Measurements from ENCODE around the gene BRD7. TPM values are rescaled to one million over a fixed set of nuclear protein-coding genes. Genes with fewer than 3 reads are reported as not detected.
A peak's percentile ranks its signal among the peaks of the same experiment; 100 is the strongest.

BRD7 gene
- total RNA-seq, 1 donor from 2014 or later: 79.5 TPM

DNA sequence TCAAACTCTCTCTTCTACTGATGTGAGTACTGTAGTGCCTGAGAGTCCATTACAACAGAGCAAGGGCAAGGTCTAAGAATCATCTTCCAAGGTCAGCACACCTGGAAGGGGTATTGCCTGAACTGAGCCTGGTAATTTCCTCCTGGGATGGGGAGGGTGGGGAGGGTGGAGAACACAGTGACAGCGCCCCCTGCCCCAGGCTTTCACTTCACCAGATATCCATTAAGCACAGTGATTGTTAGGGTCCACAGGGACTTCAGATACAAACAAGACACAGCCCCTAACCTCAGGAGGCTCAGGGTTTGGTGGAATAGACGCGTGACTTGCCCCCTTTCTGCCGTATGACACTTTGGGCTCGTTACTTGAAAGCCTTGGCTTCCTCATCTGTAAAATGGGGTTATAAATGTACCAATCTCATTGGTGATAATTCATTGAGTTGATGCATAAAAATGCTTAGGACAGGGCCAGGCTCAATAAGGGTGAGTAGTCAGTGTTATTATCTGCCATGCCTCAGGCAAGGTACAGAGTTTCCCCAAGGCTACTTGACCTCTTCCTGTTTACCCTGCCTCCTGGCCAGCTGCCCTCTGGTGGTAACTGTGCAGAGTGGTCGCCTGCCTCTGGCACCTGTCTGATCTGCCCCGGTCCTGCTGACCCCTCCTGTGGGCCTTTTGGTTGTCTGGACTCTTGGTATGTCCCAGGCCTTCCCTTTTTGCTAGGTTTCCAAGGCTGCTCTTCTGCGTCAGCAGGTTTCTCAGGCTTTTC, 13.1 kb upstream of the BRD7 start:
- Mint-ChIP-seq H3K4me3 (ENCODE audit: low read depth) (no peak overlapping the region), H3K4me1 (ENCODE audit: low read depth) (no peaks in the 10 kb centered on the region), H3K27me3 (ENCODE audit: low read depth) (peaks cover 5% of the 10 kb centered on the region), H3K36me3 (ENCODE audit: low read depth) (no peaks in the 10 kb centered on the region), H3K9me3 (no peaks in the 10 kb centered on the region), H3K27ac (no peak overlapping the region)
- intact Hi-C loops (cut with micrococcal nuclease): no loop called here
- no peak for DNase-seq (ENCODE audit: low spot score)

DNA sequence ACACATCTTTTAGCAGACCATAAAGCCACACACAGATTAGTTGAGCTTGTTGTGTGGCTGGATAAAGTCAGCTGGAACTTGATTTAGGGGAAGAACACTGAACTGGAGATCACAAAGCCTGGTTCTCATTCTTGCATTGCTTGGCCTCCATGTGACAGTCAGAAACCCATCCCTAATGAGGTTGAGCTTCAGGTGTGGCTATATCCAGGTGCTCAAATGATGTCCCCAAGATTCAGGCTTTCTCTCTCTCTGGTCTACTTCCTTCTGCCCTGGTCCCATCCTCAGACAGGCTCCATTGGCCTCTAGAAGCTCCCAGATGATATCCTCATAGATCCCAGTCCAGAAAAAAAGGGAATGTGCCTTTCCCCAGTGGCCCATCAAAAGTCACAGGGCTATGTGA, 9.6 kb upstream of the BRD7 start:
- Mint-ChIP-seq H3K27ac (no peak overlapping the region), H3K4me1 (ENCODE audit: low read depth) (no peaks in the 10 kb centered on the region), H3K27me3 (ENCODE audit: low read depth) (peaks cover 5% of the 10 kb centered on the region), H3K4me3 (ENCODE audit: low read depth) (no peak overlapping the region), H3K36me3 (ENCODE audit: low read depth) (no peaks in the 10 kb centered on the region), H3K9me3 (no peaks in the 10 kb centered on the region)
- DNase-seq (ENCODE audit: low spot score): no peak
- intact Hi-C loops (cut with micrococcal nuclease): no loop called here

DNA sequence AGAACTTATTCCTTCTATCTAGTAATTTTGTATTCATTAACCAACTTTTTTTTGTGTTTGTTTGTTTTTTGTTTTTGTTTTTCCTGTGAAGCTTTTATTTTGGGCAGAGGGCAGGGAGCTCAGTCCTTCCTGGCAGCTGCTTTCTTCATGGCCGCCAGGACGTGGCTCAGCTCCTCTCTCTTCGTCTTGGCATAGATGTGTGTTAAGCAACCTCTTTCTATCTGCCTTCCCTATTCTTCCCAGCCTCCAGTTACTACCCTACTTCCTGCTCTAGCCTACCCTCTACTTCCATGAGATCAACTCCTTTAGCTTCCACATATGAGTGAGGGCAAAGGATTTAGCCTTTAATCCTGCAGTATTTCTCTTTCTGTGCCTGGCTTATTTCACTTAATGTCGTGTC, 8.2 kb upstream of the BRD7 start:
- no peak for DNase-seq (ENCODE audit: low spot score)
- intact Hi-C loops (cut with micrococcal nuclease): no loop called here
- Mint-ChIP-seq H3K4me1 (ENCODE audit: low read depth) (no peaks in the 10 kb centered on the region), H3K4me3 (ENCODE audit: low read depth) (no peak overlapping the region), H3K27me3 (ENCODE audit: low read depth) (peaks cover 5% of the 10 kb centered on the region), H3K9me3 (no peaks in the 10 kb centered on the region), H3K27ac (no peak overlapping the region), H3K36me3 (ENCODE audit: low read depth) (no peaks in the 10 kb centered on the region)

DNA sequence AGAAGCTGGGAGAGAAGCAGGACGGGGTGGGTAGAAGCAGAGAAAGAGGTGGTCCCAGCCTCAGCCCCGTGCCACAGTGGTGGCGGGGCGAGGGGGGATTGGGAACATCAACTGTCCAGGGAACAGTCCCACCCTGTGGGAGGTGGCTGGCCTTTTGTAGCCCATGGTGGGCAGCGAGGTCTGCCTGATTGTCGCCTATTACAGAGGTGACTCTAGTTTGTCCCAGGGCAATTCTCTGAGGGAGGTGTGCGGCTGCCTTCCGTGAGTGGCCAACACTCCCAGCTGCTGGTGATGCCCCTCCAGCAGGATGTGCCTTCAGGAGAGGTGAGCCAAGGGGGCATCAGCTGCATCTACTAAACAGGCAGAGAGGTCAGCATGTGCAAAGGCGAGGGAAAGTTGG, 5.0 kb upstream of the BRD7 start:
- Mint-ChIP-seq H3K9me3 (no peaks in the 10 kb centered on the region), H3K4me1 (ENCODE audit: low read depth) (peaks cover 9% of the 10 kb centered on the region), H3K4me3 (ENCODE audit: low read depth) (no peak overlapping the region), H3K27me3 (ENCODE audit: low read depth) (peaks cover 5% of the 10 kb centered on the region), H3K27ac (no peak overlapping the region), H3K36me3 (ENCODE audit: low read depth) (no peaks in the 10 kb centered on the region)
- no peak for DNase-seq (ENCODE audit: low spot score)
- intact Hi-C loops (cut with micrococcal nuclease): loop anchor here (5.0 kb wide), 1 partner anchor 434 kb away; no protein-coding TSS in a partner anchor

DNA sequence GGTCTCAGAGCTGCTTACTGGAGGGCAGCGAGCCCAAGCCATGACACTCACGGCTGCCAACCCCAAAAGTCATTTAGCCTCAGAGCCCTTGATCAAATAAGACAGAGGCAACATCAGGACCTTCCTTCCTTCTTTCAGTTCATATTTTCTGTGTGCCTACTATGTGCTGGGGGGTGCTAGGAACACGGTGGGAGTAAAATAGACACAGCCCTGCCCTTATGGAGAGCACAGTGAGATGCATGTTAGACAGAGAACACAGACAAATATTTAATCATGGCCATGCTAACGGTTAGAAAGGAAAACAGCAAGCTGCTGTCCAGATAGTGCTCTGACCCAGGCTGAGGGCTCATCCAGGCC, 4.5 kb upstream of the BRD7 start:
- H3K27me3 Mint-ChIP-seq (ENCODE audit: low read depth): peaks cover 5% of the 10 kb centered on the region
- H3K4me3 Mint-ChIP-seq (ENCODE audit: low read depth): no peak overlapping the region
- peaks cover 9% of the 10 kb centered on the region for H3K4me1 Mint-ChIP-seq (ENCODE audit: low read depth)
- no peak for DNase-seq (ENCODE audit: low spot score)
- H3K36me3 Mint-ChIP-seq (ENCODE audit: low read depth): no peaks in the 10 kb centered on the region
- intact Hi-C loops (cut with micrococcal nuclease): loop anchor here (5.0 kb wide), 1 partner anchor 434 kb away; no protein-coding TSS in a partner anchor
- no peak overlapping the region for H3K27ac Mint-ChIP-seq
- no peaks in the 10 kb centered on the region for H3K9me3 Mint-ChIP-seq

DNA sequence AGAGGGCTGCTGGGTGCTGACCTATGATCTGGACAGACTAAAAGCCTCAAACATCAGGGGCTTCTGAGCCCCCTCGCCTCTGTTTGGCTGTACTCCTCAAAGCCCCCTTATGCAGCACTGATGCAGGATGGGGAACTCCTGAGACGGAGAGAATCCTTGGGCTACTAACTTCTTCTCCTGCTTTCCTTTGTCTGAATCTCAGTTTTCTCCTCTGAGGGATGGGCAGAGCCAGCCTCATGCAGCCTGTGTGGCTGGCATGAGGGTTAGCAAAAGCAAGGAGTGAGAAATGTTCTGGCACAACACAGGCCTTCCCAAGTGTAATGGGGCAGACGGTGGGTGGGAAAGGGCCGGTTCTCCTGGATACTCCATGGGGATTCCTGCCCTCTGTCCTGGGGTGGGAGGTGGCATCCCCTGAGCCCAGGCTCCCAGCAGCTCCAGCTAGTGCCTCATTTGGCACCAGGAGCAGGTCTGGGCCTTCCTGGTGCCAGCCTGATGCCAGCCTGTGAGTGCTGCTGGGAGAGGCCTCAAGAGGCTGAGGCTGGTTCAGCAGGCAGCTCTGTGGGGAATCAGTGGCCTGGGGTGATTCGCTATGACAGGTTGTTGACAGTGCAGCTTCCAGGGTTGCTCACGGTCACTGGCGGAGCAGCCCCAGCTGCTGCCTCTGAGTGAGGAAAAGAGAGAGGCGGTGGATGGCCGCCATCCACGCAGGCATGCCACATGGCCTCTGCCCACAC, 4.0 kb upstream of the BRD7 start:
- intact Hi-C loops (cut with micrococcal nuclease): loop anchor here (5.0 kb wide), 1 partner anchor 435 kb away; no protein-coding TSS in a partner anchor
- Mint-ChIP-seq H3K27me3 (ENCODE audit: low read depth) (peaks cover 5% of the 10 kb centered on the region), H3K27ac (no peak overlapping the region), H3K9me3 (no peaks in the 10 kb centered on the region), H3K36me3 (ENCODE audit: low read depth) (peaks cover 4% of the 10 kb centered on the region), H3K4me3 (ENCODE audit: low read depth) (no peak overlapping the region), H3K4me1 (ENCODE audit: low read depth) (peaks cover 13% of the 10 kb centered on the region)
- DNase-seq (ENCODE audit: low spot score): no peak

DNA sequence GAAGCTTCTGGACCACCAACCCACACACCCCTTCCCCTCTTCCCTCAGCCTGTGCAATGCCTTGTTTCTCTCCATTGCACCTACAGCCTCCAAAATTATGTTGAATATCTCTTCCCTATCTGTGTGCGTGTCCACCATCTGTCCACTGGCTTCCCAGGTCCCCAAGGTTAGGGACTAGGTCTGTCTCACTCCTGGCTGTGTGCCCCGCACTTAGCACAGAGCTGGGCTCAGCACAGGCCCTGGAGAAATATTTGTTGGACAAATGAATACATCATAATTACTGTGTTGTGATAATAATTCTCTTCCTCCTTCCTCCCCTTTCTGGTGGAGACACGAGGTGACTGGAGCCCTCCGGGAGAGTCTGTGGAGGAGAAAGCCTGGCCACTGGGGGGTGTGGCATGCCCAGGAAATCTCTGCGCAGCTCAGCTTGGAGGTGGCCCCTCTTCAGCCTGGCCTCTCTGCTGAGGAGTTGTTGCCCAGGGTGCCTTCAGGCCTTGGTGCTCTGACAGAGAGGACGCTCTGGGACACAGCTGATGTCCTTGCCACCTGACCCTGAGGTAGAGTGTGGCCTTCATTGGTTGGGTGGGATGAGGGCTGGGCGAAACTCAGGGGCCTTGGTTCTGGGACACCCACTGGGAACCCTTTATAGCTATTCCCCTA, 3.3 kb upstream of the BRD7 start:
- intact Hi-C loops (cut with micrococcal nuclease): loop anchor here (5.0 kb wide), 1 partner anchor 435 kb away; no protein-coding TSS in a partner anchor
- Mint-ChIP-seq H3K4me3 (ENCODE audit: low read depth) (no peak overlapping the region), H3K27ac (no peak overlapping the region), H3K36me3 (ENCODE audit: low read depth) (peaks cover 10% of the 10 kb centered on the region), H3K27me3 (ENCODE audit: low read depth) (peaks cover 4% of the 10 kb centered on the region), H3K9me3 (no peaks in the 10 kb centered on the region), H3K4me1 (ENCODE audit: low read depth) (peaks cover 16% of the 10 kb centered on the region)
- DNase-seq (ENCODE audit: low spot score): no peak

DNA sequence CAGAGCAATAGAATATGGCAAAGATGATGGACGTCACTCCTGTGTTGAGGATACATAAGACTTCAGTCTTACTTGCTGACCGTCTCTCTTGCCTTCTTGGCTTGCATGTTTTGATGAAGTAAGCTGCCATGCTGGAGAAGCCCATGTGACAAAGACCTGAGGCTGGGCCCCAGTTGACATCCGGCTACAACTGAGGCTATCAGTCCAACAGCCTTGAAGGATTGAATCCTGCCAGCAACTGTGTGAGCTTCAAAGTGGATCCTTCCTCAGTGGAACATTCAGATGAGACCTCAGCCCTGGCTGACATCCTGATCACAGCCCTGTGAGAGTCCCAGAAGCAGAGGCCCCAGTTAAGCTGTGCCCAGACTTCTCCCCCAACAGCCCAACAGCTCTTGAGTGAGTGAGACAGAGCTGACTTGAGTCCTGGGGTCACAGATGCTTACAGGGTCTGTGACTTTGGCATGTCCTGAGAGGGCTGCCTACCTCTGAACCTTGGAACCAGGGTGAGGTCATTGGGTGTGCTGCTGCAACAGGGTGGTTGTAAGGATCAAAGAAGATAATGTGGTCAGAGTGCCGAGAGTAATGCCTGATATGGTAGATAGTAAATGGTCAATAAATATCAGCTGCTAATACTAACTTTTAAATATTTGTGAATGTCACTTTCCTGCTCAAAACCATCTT, 2.4 kb upstream of the BRD7 start:
- Mint-ChIP-seq H3K27me3 (ENCODE audit: low read depth) (peaks cover 2% of the 10 kb centered on the region), H3K4me3 (ENCODE audit: low read depth) (no peak overlapping the region), H3K36me3 (ENCODE audit: low read depth) (peaks cover 16% of the 10 kb centered on the region), H3K27ac (no peak overlapping the region), H3K9me3 (no peaks in the 10 kb centered on the region), H3K4me1 (ENCODE audit: low read depth) (peaks cover 22% of the 10 kb centered on the region)
- intact Hi-C loops (cut with micrococcal nuclease): loop anchor here (5.0 kb wide), 1 partner anchor 436 kb away; no protein-coding TSS in a partner anchor
- no peak for DNase-seq (ENCODE audit: low spot score)

DNA sequence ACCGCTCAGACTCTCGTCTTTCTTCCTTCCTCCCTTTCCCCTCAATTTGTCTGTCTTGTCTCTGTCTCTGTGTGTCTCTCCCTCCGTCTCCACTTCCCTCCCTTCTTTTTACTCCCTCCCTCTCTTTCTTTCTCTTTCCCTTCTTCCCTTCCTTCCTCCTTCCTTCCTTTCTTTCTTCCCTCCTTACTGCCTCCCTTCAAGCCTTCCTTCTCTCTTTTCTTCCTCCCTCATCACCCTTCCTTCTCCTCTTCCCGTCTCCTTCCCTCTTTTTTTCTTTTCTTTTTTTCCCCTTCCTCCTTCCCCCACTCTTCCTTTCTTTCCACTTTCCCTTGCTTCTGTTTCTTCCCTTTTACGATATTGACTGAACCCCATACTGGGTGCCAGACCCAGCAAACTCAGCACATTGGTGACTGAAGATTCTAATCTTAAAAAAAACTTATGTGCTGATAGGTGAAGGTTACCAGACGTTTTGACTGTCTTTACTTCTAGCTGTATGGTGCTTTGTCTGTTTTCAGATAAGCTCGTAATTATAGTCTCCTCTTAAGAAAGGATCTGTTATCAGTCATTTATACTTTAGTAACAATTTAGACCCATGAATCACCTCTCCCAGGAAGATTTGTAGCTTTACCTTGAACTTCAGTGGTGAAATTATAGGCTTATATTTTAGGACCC, 481 bp upstream of the BRD7 start:
- Mint-ChIP-seq H3K9me3 (no peaks in the 10 kb centered on the region), H3K27me3 (ENCODE audit: low read depth) (no peaks in the 10 kb centered on the region), H3K36me3 (ENCODE audit: low read depth) (peaks cover 36% of the 10 kb centered on the region), H3K4me3 (ENCODE audit: low read depth) (peak overlapping the region; percentile 82), H3K27ac (peak overlapping the region; percentile 89), H3K4me1 (ENCODE audit: low read depth) (peaks cover 37% of the 10 kb centered on the region)
- intact Hi-C loops (cut with micrococcal nuclease): loop anchor here (2.0 to 5.0 kb wide), 5 partner anchors 30 to 378 kb away; no protein-coding TSS in a partner anchor
- DNase-seq (ENCODE audit: low spot score): no peak

DNA sequence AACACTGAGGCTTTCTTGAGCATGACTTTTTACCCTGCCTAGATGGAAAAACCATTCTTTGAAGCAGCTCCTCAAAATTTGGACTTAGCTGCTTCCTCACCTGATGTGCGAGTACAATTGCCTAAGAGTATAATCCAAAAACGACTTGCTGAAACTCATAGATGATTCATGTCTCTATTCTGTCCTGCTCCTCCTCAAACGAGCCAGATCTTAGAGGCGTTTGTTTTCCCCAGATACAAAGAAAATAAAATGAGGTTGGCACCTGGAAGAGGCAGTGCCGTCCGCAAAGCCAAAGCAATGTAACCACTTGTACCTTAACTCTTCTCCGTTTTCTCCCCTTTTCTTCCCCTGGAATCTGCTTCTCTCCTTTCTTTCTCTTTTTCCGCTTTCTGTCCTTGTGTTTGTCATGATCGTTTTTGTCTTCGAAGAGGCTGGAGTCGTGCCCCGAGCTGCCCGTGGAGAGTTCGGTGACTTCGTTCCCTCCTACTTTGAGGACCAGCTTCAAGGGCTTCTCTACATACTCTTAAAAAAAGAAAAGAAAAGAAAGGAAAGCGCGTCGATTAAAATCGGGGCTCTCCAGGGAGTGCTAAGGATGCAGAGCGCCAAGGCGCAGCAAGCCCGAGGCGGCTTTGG, 895 bp downstream of the BRD7 start:
- Mint-ChIP-seq H3K27me3 (ENCODE audit: low read depth) (no peaks in the 10 kb centered on the region), H3K27ac (peak overlapping the region; percentile 94), H3K9me3 (no peaks in the 10 kb centered on the region), H3K36me3 (ENCODE audit: low read depth) (peaks cover 48% of the 10 kb centered on the region), H3K4me1 (ENCODE audit: low read depth) (peaks cover 40% of the 10 kb centered on the region), H3K4me3 (ENCODE audit: low read depth) (peak overlapping the region; percentile 99)
- intact Hi-C loops (cut with micrococcal nuclease): loop anchor here (2.0 to 5.0 kb wide), 5 partner anchors 29 to 379 kb away; no protein-coding TSS in a partner anchor
- no peak for DNase-seq (ENCODE audit: low spot score)

DNA sequence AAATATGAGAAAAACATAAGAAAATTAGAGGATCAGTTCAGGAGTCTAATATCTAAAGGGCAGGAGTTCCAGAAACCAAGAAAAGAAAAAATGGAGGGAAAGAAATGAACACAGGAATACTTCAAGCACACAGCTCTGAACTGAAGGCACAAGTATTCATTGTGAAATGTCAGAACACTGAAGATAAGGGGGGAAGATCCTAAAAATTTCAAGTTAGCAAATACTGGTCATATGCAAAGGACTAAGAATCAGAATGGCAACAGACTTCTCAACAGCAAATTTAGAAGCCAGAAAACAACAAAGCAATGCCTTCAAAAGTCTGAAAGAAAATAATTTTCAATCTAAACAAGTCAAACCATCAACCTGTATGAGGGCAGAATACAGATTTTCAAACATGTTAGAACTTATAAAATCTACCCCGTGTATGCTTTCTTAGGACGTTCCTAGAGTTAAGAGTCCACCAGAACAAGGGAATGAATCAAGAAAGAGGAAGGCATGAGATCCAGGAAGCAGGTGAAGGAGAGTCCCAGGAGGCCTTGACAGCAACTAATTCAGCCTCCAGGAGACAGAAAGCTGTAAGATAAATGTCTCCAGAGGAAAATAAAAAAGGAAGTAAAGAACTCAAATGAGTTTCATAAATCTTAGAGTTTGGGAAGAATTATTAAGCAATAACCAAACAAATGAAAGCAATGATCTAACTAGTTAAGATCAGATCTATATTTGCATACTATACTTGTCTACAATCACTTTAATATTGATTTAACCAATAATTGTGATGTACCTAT, 2.8 kb downstream of the BRD7 start:
- DNase-seq (ENCODE audit: low spot score): no peak
- Mint-ChIP-seq H3K27ac (no peak overlapping the region), H3K9me3 (no peaks in the 10 kb centered on the region), H3K4me1 (ENCODE audit: low read depth) (peaks cover 47% of the 10 kb centered on the region), H3K36me3 (ENCODE audit: low read depth) (peaks cover 63% of the 10 kb centered on the region), H3K4me3 (ENCODE audit: low read depth) (peak overlapping the region; percentile 56), H3K27me3 (ENCODE audit: low read depth) (no peaks in the 10 kb centered on the region)
- intact Hi-C loops (cut with micrococcal nuclease): loop anchor here (5.0 kb wide), 2 partner anchors 39 to 154 kb away; no protein-coding TSS in a partner anchor
